HG03558 (cell line): Measurements from ENCODE around the gene CAMTA1.
"Not testable (repeated sequence)": the region's sequence is repeated elsewhere in the genome, so short reads cannot be mapped to it uniquely, and the experiment has no call there.

Source experiments
- ATAC-seq: cut with Tn5 transposase; IDR thresholded peaks from one replicate; pipeline ENCODE4 v1.9.1; 2021; ENCODE audit warnings: moderate number of reproducible peaks; ENCODE audit not compliant: unreplicated experiment; ENCODE audit errors: extremely low read depth

The CAMTA1 gene

DNA sequence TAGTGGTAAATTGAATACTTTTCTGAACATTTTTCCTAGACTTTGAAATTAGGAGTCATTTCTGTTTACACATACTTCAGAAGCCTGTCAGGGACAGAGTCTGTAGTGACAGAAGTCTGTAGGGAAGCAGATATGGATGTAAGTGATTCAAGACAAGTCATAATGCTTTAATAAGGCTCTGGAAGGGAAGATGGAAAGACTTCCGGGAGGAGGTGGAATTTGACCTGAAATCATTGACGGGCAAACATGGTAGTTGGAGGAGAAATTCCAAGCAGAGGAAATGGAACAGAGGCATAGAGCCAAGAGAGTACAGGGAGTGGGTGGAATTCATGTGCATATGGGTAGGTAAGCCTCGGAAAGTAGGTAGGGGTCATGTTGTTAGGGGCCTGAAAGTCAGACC, 22.5 kb downstream of the CAMTA1 start:
- ATAC-seq: no peak

DNA sequence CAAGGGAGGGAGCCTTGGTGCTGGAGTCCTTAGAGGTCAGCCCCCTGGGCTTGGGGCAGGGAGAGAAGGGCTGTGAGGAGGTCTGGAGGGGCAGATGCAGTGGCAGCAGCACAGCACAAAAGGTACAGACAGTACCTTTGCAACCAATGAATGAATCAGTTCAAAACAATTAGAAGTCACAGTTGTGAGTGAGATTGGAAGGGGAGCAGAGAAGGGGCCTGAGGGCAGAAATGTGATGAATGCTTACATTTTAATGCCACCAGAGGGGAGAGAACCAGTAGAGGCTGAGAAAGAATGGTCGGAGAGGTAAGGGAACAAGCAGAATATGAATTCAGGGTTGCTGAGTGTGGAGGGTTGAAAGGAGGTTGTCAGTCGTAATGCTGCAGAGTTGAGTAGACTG, 24.2 kb downstream of the CAMTA1 start:
- no peak for ATAC-seq

DNA sequence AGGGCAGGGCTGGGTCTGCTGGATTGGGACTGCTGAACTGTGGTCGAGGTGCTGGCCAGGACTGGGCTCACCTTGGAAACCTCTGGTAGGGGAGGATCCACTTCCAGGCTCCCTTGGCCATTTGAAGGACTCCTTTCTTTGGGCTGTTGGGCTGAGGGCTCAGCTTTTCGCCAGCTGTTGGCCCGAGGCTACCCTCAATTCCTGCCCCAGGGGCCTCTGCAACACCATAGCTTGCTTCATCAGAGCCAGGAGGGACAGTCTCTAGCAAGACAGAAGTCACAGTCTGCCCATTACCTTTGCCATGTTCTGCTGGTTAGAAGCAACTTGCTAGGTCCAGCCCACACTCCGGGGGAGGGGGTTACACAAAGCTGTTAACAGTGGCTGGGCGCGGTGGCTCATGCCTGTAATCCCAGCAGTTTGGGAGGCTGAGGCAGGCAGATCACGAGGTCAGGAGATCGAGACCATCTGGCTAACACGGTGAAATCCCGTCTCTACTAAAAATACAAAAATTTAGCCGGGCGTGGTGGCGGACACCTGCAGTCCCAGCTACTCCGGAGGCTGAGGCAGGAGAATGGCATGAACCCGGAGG, 25.0 kb downstream of the CAMTA1 start:
- not testable (repeated sequence) for ATAC-seq

DNA sequence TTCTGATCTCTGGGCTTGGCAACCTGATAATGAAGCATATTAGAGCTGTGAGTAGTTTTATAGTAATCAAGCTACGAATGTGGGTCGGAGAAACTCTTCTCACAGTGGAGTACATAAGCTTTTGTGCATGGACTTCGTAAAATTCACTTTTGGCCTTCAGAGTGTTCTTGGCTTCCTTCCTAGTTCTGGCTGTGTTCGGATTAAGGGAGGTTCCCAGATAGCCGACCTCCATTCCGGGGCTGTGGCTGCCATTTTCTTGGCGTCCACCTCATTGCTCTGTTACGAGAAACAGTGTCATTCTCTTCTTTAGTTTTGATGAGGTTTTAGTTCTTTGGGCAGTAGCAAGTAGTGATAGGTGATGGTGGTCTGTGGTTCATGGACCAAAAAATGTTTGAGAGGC, 26.3 kb downstream of the CAMTA1 start:
- ATAC-seq: no peak

DNA sequence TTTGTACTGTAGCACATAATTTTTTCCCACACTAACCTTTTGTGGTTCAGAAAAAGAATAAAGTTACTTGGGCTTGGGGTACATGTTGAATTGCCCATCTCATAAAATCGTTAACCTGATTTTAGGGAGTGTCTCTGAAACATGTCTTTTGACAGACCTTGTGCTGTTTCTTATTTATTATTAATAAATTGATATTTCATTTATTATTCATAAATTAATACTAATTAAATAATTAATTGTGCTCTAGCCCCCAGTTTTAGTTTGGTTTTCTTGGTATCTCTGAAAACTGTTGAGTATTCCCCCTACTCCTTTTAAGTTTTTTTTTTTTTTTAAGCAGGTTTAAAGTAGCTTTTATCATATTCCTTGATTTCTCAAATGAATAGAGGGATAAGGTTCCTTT, 27.9 kb downstream of the CAMTA1 start:
- ATAC-seq: no peak

DNA sequence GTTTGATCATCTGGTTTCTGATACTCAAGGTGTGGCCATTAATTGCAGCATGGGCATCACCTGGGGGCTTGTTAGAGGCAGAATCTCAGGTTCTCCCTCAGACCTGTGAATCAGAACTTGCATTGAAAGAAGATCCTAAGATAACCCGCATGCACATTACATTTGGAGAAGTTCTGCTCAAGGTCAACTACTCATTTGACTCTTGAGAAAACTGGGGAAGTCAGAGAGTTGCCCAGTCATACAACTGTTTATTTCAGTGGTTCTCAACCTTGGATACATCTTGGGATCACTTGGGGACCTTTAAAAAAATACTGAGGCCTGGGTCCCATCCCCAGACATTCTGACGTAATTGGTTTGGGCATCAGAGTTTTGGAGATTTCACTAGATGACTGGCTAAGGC, 30.5 kb downstream of the CAMTA1 start:
- no peak for ATAC-seq

DNA sequence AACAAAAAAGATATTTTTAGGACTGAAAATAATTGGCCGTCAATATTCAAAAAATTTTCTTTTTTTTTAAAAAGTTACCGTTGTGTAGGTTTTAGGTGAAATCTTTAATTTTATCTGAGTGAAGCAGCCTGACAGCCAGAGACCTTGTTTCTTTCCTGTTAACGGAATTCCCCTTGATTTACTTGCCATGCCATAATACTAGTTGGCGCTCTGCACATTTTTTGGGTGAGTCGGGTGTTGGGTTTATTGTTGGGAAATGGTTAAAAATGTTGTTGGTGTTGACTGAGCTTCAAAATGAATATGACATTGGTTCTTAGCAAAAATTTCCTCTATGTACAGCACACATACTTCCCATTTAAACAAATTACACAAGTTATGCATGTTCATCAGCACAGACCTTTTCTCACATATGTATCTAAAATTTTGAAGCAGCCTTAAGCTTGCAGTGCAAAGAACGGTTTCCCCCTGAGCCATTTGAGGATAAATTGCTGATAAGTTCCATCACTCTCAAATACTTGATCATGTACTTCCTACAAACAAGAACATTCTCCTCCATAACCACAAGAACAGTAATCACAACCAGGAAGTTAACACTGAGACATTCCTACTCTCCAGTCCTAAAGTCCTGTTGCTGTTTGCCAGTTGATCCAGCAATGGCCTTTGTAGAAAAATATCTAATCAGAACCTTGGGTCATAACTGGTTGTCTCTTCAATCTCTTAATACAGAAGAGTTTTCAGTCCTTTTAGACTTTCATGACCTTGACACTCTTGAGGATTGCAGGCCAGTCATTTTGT, 34.2 kb downstream of the CAMTA1 start:
- ATAC-seq: no peak

DNA sequence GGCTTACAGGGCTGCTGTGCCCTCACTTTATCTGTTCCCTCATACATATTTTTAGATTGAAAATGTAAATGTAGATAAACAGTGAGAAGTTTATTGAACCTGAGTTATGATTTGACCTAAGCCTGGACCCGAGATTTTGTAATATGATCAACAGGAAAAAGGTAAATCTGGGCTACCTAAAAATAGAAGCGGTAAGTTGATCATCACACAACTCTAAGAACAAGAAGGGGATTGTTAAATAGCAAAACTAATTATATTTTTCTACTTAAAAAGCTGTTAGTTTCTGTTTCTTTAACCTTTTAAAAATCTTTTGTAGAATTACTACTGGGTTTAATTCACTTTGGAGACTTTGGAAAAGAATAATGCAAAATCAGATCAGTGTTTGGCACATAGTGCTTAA, 35.6 kb downstream of the CAMTA1 start:
- ATAC-seq: no peak

DNA sequence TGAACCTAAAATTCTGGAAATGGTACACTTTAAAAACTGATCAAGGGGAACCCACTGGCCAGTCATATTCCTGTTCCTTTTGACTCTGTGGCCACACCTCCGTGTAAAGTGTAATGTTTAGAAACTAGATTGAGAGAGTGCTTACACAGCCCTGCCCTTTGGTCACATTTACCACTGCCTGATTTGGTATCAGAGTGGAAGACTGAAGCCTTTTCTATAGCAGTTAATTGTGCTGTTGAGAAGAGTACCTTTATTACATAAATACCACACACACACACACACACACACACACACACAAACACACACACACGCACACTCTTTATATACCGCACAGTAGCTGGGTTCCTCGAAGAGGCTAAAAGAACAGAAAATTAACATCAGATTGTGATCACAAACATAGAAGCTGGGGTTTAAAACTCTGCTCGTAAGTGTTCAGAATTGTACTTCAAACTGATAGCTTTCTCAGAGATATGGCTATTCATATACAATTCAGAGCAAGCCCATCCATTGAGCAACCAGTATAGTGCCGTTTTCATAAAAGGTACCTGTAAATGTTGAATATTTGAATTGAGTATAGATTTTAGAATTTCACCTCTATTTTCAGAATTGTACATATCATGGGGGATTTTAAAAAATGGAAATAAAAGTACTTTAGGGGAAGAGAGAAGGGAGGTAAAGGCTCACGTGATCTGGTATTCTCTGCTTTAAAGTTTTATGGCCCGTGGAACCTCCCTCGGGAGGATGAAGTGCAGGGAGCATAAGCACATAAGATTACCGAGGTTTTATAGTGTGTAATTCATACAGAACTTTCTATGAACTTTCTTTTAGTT, 37.5 kb downstream of the CAMTA1 start:
- ATAC-seq: no peak

DNA sequence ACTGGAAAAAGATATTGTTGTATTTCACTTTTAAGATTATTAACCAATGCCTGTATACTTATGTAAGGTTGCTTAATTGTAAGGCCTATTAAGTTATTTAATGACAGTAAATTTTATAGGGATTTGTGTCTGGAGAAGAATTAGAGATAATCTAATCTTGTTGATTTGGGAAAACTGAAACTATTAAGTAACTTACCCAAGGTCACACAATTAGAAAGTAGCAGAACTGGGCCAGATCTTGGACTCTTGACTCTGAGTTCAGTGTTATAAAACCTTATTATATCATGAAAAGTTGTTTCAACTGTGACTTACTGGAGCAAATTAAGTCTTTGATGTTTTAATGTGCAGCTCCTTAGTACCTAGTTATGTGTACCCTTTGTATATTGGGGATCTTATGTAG, 38.5 kb downstream of the CAMTA1 start:
- no peak for ATAC-seq

DNA sequence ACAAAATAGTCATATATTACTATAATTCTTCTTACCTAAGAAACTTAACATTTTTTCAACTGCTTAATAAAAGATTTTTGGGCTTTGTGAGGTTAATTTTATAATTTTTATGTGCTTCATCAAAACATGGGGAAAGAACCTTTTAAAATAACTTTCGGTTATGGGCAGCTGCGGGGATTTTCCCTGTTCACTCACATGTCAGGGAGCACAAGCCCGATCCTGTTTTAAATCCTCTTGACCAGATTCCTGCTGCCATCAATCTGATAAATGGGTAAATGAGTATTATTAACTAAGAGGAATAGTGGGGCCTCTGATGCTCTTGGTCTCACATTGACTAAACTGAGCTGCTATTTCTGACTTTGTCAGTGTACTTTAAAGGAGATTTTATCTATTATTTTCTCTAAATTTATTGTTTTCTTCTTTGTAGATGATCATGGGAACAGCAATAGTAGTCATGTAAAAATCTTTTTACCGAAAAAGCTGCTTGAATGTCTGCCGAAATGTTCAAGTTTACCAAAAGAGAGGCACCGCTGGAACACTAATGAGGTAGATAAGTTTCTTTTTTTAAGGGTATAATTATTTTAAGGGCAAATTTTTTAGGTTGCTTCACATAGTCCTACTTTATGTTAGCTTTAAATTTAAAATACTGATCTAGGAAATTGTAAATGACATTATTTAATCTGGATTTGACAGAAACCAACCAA, 39.6 kb downstream of the CAMTA1 start:
- no peak for ATAC-seq

DNA sequence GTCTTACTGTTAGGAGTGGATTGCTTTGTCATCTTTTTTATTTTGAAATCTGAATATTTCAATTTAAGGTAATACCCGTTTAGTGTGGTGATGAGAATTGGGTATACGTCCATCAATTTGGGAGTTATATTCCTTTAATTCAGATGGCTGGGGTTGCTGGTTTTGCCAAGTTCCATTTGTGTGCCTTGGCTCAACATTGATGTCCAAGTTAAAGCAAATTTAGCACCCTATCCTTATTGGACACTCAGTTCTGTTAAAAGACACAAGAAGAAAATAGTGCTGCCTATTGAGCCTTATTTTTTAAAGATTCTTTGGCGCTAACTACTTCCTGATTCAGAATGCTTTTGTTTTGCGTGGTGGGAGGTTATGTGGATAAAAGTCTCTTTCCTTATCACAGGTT, 40.6 kb downstream of the CAMTA1 start:
- ATAC-seq: no peak

DNA sequence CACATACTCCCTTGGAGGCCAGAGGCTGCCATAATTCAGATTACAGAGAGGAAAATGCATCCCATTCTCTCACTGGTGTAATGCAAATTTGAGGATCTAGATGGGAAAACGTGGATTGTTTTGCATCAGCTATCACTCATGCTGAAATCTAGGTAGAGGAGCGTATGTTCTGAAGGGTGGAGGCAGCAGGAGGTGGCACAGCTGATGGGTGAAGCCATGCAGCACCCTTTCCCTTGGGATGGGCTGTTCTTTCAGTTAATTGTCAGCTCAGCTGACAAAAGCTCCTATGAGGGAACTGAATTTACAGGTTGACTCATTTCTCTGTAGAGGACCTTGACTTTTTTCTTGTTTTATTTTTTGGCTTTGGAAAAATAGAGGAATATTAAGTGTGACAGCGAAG, 41.8 kb downstream of the CAMTA1 start:
- no peak for ATAC-seq

DNA sequence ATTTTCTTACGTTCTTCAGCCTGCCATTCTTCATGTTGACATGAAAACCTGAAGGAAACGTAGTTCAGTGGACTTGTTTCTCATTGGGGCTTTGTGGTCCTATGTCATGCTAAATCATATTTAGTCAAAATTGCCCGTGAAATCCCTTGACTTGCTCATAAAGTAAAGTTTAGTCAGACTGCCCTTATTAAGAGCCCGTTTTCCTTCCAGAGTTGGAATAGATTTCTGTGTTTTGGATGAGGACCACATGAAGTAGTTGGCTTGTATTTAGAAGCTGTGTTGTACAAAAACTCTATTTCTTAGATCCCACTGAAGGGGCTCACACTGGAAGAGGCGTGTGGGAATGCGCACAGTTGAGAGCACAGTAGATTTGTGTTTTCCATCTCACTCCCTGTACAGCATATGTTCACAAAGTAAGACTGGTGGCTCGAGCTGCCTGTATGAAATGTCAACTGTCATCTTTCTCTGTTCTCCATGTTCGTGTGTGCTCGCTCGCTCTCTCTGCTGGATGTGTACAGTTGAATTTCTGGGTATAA, 42.4 kb downstream of the CAMTA1 start:
- no peak for ATAC-seq

DNA sequence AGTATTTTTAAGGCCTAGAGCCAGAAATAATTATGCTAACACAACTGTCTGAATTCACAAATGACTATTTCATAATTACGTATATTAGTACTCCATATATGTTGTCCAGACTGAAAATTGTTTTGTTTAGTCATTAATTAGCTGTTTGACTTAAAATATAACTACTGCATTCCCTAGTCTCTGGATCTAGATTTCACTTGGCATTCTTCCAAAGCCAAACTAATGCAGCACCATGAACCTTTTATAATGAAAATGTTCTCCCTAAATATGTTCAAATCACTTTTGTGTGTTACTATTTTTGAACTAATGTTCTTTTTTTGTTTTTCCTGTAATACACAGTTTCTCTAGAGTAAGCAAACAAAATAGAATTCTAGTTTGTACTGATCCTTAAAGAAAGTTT, 46.1 kb downstream of the CAMTA1 start:
- no peak for ATAC-seq

DNA sequence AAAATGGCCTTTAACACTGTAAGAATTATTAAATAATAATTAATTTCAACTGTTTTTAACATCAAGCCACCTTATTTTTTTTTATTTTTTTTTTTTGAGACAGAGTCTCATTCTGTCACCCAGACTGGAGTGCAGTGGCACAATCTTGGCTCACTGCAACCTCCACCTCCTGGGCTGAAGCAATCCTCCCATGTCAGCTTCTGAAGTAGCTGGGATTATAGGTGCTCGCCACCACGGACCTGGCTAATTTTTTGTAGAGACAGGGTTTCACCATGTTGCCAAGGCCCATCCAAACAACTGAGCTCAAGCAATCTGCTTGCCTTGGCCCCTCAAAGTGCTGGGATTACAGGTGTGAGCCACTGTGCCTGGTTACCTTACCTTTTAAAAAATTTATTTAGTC, 46.8 kb downstream of the CAMTA1 start:
- not testable (repeated sequence) for ATAC-seq

DNA sequence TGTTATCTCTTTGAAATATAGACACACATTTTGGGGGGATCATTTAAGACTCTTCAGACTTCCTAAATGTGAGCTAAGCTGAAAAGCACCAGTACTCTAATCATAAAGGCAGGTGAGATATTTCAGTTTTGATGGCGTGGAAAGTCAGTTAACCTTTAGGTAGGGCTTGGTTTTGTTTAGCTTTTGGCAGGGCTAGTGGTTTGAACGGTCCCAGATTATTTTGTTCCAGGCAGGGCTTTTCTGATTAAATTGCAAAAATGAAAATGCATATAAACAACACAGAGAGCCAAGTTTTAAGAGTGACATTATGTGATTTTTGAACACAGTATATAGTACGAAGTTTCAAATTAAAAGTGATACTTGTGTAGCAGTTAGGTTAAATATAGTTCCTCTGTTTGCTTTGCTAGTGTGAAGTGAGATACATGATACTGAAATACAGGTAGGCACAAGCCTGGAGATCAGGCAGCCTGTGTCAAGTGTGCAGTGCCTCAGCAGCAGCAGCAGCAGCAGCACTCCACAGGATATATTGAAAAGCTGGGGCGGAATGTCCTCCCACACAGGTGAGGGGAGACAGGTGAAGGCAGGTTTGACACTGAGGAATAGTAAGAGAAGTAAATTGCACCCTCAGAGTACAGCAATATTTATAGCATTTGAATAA, 47.4 kb downstream of the CAMTA1 start:
- no peak for ATAC-seq

DNA sequence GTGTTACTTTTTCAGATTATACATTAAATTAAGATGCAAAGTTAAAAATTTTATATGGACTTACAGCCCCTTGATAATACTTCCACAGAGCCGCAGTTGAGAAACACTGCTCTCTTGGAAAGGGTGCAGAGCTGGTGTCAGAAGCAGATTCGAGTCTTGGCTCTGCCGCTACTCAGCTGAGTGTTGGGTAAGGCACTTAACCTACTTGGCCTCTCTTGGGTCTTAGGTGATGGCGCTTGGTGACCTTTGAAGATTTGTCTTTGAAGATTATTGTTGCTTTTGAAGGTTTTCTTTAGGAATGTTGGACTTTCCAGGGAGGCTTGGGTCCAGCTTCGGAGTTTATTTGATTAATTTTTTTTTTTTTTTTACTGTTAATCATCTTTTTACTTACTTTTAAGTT, 48.5 kb downstream of the CAMTA1 start:
- no peak for ATAC-seq

DNA sequence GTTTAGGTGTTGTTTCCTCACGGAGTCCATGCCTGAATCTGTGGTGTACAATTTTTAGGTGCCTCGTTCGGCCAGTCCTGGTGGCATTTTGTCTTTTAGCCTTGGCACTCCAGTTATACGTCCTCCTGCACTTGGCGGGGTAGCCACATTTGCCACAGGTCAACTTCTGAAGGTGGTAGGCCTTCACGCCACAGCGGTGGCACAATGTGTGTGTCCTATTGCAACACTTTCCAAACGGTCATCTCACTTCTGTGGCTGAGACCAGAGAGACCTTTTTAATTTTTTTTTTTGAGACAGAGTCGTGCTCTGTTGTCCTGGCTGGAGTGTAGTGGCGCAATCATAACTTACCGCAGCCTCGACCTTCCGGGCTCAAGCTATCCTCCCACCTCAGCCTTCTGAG, 49.1 kb downstream of the CAMTA1 start:
- no peak for ATAC-seq

DNA sequence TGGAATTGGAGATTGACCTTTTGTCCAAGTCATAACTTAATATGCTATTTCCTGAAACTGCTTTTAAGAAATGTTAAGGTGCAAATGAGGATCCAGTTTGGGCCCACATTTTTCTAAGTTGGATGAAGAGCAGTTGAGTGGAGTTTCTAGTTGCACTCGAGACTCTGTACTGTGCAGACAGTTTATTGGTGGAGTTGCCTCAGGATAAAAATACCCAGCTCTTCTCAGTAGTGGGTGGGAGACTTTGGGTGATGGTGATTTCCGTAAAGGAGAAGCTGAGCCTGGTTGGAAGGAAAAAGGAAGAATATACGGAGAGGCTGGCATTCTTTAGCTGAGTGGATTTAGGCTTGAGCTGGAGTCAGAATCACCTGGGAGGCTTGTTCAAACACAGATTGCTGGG, 49.9 kb downstream of the CAMTA1 start:
- no peak for ATAC-seq
